ENCODE measurements around the gene CAPSL. TPM values are rescaled to one million over a fixed set of nuclear protein-coding genes. Genes with fewer than 3 reads are reported as not detected.

CAPSL gene
- total RNA-seq (2014; rRNA removed; shearing (Covaris generic)): not detected in 2 replicates

DNA sequence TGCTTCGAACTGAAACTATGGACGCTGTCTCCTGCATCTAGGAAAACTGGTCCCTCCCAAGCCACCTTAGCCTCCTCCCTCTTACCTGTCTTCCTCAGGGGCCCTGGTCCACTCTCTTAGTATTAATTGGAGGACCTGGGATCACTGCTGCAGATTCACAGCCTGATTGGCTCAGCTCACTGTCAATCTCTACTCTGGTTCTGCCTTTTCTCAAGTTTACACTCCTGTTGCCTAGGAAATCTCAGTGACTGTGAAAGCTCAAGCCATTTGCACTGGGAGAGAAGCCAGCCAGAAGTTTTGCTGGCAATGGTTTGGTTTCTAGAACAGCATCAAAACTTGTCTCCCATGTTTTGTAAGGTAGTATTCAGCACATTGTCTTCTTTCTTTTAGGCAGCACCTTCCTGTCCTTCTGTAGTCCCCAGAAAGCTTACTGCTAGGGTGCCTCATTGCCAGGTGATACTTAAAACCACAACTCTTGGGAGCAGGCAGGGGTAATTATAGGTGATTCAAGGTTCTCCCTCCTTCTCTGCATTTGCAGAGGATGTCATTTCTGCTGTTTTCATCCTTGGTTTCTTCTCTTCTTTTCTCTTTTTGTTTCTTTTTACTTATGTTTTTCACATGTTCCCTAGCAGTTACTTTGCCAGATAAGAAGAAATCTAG lies at the start of gene CAPSL:
Gene CAPSL (minus strand): TSS at position 55 of the 660 bp plus-strand sequence. CDS start 17,502 bp downstream, outside the sequence.

DNA sequence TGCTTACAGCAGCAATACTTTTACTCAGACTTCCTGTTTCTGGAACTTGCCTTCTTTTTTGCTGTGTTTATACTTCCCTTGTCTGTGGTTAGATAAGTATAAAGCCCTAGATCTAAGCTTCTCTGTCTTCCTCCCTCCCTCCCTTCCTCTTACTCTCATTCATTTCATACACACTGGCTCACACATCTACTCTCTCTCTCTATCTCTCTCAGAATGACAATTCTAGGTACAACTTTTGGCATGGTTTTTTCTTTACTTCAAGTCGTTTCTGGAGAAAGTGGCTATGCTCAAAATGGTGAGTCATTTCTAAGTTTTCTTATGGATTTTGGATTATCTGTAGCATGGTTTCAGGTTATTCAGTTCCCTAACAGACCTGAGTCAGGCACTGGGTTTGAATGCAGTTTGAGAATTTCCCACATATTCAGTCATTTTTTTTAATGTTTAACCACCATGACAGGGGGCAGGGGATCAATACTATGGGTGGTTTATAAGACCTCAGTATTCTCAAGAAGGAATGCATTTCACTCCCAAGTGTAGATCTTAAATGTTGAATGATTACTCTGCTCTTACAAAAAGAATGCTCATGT lies 81.6 kb downstream of the CAPSL start, which contains the start of gene IL7R:
Gene IL7R (plus strand): TSS at position 127 of the 587 bp plus-strand sequence. CDS start 87 bp downstream, at position 214.

Small RNA genes lying within 50 kb of the gene (small RNA-seq; reads per million reads assigned to genes)
- gene AC112204.1: not detected

Other genes starting within 250 kb of the CAPSL start
- 7.3 and 8.3 TPM in 2 replicates for gene IL7R, start 81.7 kb downstream of the CAPSL start, total RNA-seq (2014; rRNA removed; shearing (Covaris generic))
- not detected in 2 replicates for gene UGT3A1, start 52.8 kb upstream of the CAPSL start, total RNA-seq (2014; rRNA removed; shearing (Covaris generic))
- 0.05 and 0.11 TPM in 2 replicates for gene UGT3A2, start 128.3 kb upstream of the CAPSL start, total RNA-seq (2014; rRNA removed; shearing (Covaris generic))
- 14.7 and 20.0 TPM in 2 replicates for gene LMBRD2, start 213.3 kb upstream of the CAPSL start, total RNA-seq (2014; rRNA removed; shearing (Covaris generic))
- gene SKP2, start 213.5 kb upstream of the CAPSL start, total RNA-seq (2014; rRNA removed; shearing (Covaris generic)): 38.6 and 44.8 TPM in 2 replicates

Data from A375 (cell line).